NCI-H187 (cell line): Measurements from ENCODE around the gene SEZ6.

Experiments used
- DNase-seq, 2 experiments: peaks; one replicate each; lab custom pipeline; 2025; lab: John Stamatoyannopoulos, UW

The SEZ6 gene

DNA sequence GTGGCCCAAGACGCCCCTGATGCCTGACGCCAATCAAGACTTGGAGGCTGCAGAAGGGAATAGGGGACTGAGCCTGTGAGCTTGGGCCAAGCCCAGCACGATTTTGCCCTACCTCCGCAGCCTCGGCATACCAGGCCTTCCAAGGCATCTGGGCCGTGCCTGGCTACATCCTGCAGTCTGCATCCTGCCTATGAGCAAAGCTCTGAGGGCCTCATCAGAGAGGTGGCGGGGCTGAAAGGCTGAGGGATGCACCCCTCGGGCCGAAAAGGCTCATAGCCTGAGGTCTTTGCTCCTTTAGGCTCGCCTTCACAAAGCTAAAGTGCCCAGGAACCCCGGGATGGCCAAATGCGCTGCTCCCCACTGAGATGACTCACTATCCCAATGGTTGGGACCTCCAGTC lies 2.5 kb downstream of the SEZ6 start:
- no peak for DNase-seq

DNA sequence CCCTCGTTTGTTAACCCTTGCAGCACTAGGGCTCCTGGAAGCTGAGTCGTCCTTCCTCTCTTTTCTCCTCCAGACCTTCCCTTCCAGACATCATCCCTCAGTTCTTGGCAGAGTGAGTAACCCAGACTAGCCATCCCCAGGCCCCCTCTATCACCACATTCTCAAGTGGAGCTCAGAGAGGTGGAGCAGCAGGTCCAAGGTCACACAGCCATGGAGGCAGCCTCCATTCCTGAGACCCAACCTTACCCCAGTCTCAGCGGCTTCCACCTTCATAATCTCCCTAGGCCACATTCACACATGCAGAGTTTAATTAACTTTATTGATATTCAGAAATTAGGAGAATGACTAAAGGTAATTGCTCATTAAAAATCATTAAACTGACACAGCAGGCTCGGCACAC lies 3.0 kb downstream of the SEZ6 start:
- no peak for DNase-seq

DNA sequence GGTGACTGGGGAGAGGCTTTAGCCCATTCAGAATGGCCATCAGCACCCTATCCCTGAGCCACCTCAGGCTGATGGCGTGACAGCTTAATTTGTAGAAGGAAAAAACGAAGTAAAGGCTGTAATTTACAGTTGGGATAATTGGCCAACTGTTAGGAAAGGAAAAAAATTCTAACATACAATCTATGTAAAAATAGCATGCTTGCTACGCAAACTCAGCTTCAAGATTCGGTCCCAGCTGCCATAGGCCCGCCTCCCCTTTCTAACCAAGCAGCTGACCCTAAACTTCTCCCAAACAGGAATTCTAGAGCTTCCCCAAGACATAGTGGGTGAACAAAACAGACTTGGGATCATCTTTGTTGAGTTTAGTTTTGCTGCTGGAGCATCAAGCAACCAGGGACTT lies 4.9 kb downstream of the SEZ6 start:
- DNase-seq, result no peak

DNA sequence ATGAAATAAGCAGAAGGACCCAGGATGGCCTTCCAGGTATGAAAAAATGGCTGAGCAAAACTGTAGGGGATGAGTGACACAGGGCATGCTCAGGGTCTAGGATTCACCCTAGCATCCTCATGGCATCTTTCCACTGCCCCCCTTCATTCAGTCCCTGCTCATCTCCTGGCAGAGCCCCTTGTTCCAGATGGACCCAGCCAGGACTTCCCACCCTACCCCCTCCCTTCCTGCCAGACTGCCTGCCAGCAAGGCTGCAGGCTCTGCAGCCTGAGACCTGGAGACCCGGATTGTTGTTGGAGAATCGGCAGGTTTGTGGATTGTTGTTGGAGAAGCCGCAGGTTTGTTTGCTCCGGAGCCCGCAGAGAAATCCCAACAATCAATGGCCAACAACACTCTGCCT lies 6.6 kb downstream of the SEZ6 start:
- no peak for DNase-seq

GRCh38 chr17:28997806-28998205 lies 8.0 kb downstream of the SEZ6 start:
- peak; percentile 35 to 52 for DNase-seq

GRCh38 chr17:28996554-28997096 lies 9.2 kb downstream of the SEZ6 start:
- no peak for DNase-seq

DNA sequence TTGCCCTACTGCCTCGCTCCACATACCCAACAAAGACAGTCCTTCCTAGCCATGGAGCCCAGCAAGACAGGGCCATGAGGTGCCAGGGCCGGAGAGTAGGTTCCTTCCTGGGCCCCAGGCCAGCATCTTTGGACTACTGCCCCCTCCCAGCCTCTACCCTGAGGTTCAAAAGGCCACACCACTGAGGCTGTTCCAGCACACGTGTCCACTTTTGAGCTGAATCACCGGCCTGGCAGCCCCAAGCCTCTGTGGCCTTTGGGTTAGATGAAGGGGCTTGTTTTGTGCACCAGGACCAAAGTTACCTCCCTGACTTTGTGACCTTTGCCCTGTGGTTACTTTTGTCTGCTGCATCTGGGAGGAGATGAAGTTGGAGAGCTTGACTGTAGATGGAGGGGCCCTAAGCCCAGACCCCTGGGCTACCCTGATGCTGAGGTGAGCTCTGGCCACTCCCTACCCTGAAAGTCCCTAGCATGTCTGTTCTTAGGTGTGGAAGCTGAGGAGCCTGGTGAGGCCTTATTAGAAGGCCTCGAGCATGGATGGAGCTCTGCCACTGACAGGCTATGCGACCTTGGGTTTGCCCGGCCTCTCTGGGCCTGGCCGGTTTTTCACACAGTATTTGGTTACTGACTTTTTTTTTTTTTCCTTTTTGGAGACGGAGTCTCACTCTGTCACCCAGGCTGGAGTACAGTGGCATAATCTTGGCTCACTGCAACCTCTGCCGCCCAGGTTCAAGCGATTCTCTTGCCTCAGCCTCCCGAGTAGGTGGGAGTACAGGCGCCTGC lies 12.0 kb downstream of the SEZ6 start:
- no peak for DNase-seq

DNA sequence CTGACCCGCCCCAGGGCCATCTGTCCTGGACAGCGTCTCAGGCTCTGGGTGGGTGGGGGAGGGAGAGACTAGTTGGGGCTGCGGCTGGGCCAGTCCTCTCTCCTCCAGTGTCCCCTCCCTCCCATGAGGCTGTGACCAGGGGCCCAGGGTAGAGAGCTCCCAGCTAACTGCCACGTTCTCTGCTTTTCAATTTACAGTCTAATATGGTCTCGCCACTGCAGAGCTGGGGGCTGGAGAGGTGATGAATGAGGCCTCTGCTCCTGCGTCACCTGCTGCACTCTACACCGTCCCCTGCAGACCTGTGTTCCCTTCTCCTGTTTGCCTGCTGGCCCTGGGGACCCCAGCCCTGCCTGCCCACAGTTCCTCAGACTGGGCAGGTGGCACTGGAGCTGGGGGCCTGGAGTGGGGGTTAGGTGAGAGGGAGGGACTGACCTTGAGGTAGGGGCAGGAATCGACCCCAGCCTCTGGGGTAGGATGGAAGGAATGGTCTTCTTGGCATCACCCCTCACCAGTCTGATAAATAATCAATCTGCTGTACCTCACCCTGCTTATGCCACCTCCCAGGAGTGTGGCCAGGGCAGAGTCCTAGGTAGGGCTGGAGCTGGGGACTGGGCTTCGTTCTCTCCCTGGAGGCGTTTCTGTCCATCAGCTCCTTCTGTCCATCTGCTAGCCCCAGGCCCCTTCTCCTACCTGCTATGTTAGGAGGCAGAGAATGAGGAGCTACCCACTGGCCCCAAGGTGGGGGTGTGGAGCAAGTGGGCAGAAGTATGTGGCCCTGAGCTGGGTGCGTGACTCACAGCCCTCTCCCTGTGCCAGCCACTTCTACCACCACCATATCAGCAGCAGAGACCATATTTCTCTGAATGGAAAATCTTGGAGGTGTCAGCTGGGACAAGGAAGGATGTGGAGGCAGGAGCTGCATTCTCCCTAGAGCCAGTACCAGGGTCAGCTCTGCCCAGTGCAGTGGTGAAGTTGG lies 12.9 kb downstream of the SEZ6 start:
- DNase-seq, result no peak

DNA sequence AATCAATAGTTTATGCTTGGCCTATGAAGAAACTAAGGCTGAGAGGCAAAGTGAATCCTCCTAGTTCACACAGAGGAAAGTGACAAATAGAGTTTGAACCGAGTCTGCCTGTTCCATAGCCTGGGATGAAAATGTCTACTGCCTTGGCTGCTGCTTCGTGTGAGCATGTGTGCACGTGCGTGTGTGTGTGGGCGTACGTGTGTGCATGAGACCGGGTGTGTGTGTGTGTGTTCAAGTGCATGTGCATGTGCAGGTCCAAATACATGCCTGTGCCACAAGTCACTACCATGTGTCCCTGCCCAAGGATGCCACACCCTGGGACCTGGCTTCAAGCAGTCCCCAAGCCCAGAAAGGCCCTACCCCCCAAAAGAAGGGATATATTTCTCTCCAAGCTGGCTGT lies 13.6 kb downstream of the SEZ6 start:
- no peak for DNase-seq

DNA sequence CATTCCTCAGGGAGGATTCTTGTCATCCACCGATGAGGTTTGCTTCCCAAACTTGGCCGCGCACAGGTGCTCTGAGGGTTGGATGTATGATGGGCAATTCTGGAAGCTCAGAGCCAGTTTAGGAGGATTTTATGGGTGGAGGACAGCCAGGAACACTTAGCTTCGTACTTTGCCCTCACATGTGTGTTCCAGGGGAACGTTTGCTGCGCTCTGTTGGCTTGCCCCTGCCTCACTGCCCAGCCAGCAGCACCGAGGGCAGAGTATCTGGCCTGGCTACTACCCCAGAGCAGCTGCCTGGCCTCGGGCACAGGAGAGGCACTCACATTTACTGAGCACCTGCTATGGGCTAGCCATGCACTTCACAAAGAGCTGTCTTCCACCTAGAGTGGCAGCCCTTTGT lies 14.1 kb downstream of the SEZ6 start:
- DNase-seq, result no peak

DNA sequence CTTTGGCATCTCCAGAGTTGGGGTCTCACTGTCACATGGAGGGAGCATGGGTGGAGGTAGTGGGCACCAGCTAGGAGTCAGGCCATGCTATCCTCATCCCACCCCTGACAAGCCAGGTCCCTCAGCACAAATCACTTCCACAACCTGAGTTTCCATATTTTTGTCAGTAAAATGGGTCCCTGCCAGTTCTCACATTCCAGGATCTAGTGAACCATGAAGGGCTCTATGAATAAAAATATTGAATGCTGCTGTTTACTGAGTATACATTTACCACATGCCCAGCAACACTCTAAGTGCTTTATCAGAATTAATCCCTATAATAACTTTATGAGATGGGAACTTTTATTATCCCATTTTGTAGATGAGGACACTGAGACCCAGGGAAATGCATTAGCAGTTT lies 16.8 kb downstream of the SEZ6 start:
- no peak for DNase-seq

GRCh38 chr17:28988475-28988874 lies 17.4 kb downstream of the SEZ6 start:
- DNase-seq, result no peak

DNA sequence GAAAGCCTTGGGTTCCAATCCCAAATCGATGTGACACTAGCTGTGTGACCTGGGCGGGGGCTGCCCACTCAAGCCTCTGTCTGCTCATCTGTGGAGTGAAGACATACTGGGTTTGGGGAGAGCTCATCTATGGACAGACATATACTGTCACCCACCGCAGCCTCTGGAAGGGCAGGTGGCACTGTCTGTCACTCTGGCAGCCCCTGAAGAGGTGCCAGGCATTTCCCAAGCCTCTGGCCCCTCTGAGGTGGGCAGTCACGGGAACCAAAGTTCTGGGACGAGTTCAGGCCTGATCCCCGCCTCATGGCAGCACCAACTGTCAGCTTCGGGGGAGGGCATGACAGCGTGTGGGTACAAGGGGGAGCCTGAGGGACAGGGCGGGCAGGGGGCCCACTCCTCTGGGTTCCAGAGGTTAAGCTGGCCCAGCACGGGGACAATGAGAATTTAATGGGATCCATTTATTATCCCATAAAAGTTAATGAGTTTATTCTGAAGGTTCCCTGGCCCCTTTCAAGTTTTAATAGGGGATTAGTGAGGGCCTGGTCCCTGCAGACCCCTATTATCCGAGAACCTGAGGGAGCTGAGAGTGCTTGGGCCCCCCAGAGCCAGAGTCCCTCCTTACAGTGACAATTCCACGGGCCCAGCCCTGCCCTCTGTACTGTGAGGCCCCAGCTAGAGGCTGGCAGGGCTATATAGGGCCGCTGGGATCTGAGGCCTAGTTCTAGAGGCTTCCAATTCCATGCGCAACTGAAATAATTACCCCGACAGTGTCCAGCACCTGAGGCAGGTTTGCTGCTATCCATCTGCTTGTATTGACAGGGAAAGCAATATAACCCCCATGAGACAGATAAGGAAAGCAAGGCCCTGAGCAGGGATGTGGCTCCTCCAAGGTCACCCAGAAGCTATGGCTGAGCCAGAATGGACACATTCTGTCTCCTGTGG lies 18.8 kb downstream of the SEZ6 start:
- DNase-seq, result no peak

- peak in 1 of 2 experiments; percentile 27 for DNase-seq
Observed at GRCh38 chr17:28985950-28986713, 19.7 kb downstream of the SEZ6 start.

DNA sequence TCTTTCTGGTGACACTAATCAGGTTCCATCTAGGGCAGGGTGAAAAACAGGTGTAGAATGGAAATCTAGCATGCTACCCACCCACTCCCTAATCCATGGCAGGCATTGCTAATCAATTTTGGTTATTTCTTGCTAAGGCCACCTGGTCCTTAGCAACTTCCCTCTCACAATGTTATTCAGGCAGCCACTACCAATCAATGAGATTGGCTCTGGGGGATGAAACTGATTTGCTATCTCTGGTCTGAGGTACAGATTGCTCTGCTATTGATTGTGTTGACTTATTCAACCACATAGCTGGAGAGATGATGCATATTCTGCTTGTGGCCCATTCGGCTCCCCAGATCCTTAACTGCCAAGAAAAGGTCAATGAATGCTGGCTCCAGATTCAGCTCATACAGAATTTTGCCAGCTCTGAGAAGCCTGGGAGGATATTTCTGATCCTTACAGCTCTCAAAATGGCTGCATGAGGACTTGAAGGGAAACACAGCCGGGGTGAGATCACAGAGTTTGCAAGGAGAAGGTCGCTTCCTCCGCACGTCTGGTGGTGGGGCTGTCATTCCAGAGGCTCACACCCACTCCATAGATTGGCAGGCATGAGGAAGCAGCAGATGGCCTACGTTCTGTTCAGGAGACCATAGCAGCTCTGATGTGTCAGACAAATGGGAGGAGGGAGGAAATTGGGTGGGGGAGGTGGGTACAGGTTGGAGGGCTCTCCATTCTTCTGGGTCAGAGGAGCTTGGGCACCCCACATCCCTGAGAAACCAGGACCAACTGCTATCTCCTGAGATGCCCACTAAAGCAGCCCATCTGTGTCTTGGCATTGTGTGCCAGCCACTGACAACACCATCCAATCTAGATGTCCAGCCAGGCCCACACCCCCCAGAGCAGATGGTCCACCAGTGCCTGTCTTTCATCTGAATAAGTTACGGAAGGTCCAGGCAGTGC lies 22.3 kb downstream of the SEZ6 start:
- no peak for DNase-seq

DNA sequence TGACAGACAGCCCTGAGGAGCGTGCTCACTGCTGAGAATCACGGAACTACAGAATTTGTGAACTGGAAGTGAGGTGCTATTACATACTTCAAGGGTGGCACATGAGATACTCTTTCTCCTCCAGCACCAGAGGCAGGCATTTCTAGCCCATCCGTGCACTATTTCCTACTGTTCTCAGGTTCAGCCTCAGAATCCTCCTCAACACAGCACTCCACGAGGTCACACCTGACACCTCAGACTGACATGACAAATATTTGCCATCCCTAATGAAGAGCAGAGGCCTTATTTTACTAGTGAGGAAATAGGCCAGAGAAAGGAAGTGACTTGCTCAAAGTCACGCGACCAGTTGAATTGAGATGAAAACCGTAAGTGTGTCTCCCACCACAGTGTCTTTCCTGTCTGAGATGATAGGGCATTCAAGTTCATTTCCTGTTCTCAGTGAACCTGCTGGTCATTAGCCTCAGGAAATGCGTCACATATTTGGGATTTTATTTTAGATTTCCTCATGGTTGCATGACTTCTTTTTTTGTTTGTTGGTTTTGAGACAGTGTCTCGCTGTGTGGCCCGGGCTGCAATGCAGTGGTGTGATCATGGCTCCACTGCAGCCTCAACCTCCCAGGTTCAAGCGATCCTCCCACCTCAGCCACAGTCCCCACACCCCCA lies 23.6 kb downstream of the SEZ6 start:
- no peak for DNase-seq

DNA sequence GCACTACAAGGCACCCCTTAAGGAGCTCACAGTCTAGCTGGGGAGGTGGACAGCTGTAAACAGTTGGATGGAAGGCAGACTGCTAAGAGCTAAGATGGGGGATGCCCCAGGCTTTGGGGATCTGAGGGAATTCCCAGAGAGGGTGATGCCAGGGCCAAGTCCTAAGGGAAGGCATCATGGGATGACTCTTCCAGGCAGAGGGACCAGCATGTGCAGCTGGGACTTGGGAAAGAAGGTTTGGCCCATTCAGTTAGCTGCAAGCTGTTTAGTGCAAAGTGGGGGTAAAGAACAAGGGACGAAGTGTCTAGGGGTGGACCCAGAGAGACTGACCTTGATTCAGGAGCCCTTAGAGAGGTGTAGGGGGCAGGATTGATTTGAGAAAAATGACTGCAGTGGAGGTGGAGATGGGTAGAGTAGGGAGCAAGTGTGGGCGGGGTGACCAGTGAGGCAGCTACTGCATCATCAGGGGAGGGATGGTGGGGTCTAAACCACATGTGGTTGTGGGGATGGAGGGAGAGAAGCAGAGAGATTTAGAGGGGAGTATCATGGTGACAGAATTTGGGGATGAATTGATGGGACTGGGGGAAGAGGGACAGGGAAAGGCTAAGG lies 27.4 kb downstream of the SEZ6 start:
- no peak for DNase-seq

- no peak for DNase-seq
Observed at GRCh38 chr17:28977659-28978355, 28.0 kb downstream of the SEZ6 start.
